ENCODE results near the gene AQP11.
"Not testable (repeated sequence)": the region's sequence is repeated elsewhere in the genome, so short reads cannot be mapped to it uniquely, and the experiment has no call there.

AQP11 gene

DNA sequence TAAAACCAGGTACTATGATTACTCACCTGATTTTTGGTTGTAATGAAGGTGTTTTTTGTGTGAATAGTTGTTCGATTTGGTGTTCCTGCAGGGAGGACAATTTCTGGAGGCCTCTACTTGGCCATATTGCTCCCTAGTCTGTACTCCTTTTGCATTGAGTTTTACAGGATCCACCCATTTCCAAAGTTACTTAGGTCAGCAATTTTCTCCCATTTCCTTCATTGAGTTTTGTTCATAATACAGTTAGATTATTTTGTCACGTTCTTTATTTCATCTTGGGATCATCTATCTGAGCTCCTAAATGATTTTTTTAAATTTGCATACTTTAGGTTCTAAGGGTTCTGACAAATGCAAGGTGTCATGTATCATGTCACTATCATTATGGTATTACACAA, 20.1 kb upstream of the AQP11 start:
- no CpG with 5 or more reads among the region's 2 CpGs for whole genome bisulfite sequencing (ENCODE audit: insufficient coverage)
- Histone ChIP-seq H3K4me3 (ENCODE audit: control insufficient read depth in 1 of 7, extremely low read depth in 1 of 7, insufficient read depth in 4 of 7, low read depth in 2 of 7, low read length in 6 of 7) (no peak overlapping the region), H3K27me3 (replicated peaks in 2 of 5; ENCODE audit: control insufficient read depth in 4 of 5, insufficient read depth in 5 of 5, low read length in 4 of 5) (no peaks in the 10 kb centered on the region), H3K4me1 (ENCODE audit: control extremely low read depth in 1 of 4, control insufficient read depth in 4 of 4, insufficient read depth in 4 of 4, low read length in 3 of 4) (peaks cover 0 to 2% (median 0%) of the 10 kb centered on the region in 4 experiments), H3K27ac (ENCODE audit: insufficient read depth in 1 of 2, low read depth in 1 of 2, low read length in 2 of 2, poor library complexity in 1 of 2, severe bottlenecking in 2 of 2) (no peak overlapping the region), H3K9me3 (ENCODE audit: control extremely low read depth in 1 of 5, control insufficient read depth in 4 of 5, insufficient read depth in 2 of 5, low read depth in 1 of 5, low read length in 4 of 5) (no peaks in the 10 kb centered on the region), H3K36me3 (ENCODE audit: control insufficient read depth in 4 of 4, insufficient read depth in 4 of 4, low read length in 3 of 4) (no peaks in the 10 kb centered on the region)
- ChIA-PET CTCF (interaction anchor here (1.5 kb wide), 1 partner anchor 21 kb away, joined by 4 read pairs; no protein-coding TSS in a partner anchor), POLR2A (no interaction called here)
- no peak for DNase-seq

DNA sequence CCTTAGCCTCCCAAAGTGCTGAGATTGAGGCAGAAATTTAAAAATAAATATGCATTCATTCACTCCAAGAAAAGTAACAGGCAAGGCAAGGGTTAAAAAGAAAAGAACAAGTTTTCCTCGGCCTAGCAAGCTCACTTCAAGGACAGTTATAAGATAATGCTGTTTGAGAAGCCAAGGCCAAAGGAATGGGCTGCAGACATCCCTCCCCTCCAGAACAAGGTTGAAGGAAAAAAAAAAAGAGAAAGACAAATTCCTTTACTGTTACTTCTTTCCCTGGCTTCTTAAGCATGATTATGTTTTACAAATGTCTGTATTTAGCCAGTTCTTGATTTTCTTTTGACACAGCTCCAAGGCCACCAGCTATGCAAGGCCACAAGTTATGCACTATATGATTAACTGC, 18.9 kb upstream of the AQP11 start:
- POLR2A ChIA-PET; H3K4me1 ChIP-seq (ENCODE audit: control extremely low read depth in 1 of 4, control insufficient read depth in 4 of 4, insufficient read depth in 4 of 4, low read length in 3 of 4); H3K27me3 ChIP-seq (replicated peaks in 2 of 5; ENCODE audit: control insufficient read depth in 4 of 5, insufficient read depth in 5 of 5, low read length in 4 of 5); H3K36me3 ChIP-seq (ENCODE audit: control insufficient read depth in 4 of 4, insufficient read depth in 4 of 4, low read length in 3 of 4); H3K4me3 ChIP-seq (ENCODE audit: control insufficient read depth in 1 of 7, extremely low read depth in 1 of 7, insufficient read depth in 4 of 7, low read depth in 2 of 7, low read length in 6 of 7); H3K9me3 ChIP-seq (ENCODE audit: control extremely low read depth in 1 of 5, control insufficient read depth in 4 of 5, insufficient read depth in 2 of 5, low read depth in 1 of 5, low read length in 4 of 5); DNase-seq; H3K27ac ChIP-seq (ENCODE audit: insufficient read depth in 1 of 2, low read depth in 1 of 2, low read length in 2 of 2, poor library complexity in 1 of 2, severe bottlenecking in 2 of 2): not testable (repeated sequence)
- CTCF ChIA-PET, result interaction anchor here (0.9 kb wide), 1 partner anchor 22 kb away, joined by 3 read pairs; no protein-coding TSS in a partner anchor
- WGBS (ENCODE audit: insufficient coverage), result no CpG with 5 or more reads among the region's 1 CpG

DNA sequence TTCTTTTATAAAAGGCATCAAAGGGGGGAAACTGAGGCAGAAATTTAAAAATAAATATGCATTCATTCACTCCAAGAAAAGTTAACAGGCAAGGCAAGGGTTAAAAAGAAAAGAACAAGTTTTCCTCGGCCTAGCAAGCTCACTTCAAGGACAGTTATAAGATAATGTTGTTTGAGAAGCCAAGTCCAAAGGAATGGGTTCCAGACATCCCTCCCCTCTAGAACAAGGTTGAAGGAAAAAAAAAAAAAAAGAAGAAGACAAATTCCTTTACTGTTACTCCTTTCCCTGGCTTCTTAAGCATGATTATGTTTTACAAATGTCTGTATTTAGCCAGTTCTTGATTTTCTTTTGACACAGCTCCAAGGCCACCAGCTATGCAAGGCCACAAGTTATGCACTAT, 14.3 kb upstream of the AQP11 start:
- H3K4me3 ChIP-seq (ENCODE audit: control insufficient read depth in 1 of 7, extremely low read depth in 1 of 7, insufficient read depth in 4 of 7, low read depth in 2 of 7, low read length in 6 of 7); H3K27ac ChIP-seq (ENCODE audit: insufficient read depth in 1 of 2, low read depth in 1 of 2, low read length in 2 of 2, poor library complexity in 1 of 2, severe bottlenecking in 2 of 2); H3K36me3 ChIP-seq (ENCODE audit: control insufficient read depth in 4 of 4, insufficient read depth in 4 of 4, low read length in 3 of 4); POLR2A ChIA-PET; H3K9me3 ChIP-seq (ENCODE audit: control extremely low read depth in 1 of 5, control insufficient read depth in 4 of 5, insufficient read depth in 2 of 5, low read depth in 1 of 5, low read length in 4 of 5); H3K4me1 ChIP-seq (ENCODE audit: control extremely low read depth in 1 of 4, control insufficient read depth in 4 of 4, insufficient read depth in 4 of 4, low read length in 3 of 4); DNase-seq; H3K27me3 ChIP-seq (replicated peaks in 2 of 5; ENCODE audit: control insufficient read depth in 4 of 5, insufficient read depth in 5 of 5, low read length in 4 of 5): not testable (repeated sequence)
- CTCF ChIA-PET, result interaction anchor here (1.0 to 1.2 kb wide), 2 partner anchors 9 to 27 kb away, joined by 3 to 4 read pairs; no protein-coding TSS in a partner anchor
- no CpG with 5 or more reads among the region's 1 CpG for WGBS (ENCODE audit: insufficient coverage)

DNA sequence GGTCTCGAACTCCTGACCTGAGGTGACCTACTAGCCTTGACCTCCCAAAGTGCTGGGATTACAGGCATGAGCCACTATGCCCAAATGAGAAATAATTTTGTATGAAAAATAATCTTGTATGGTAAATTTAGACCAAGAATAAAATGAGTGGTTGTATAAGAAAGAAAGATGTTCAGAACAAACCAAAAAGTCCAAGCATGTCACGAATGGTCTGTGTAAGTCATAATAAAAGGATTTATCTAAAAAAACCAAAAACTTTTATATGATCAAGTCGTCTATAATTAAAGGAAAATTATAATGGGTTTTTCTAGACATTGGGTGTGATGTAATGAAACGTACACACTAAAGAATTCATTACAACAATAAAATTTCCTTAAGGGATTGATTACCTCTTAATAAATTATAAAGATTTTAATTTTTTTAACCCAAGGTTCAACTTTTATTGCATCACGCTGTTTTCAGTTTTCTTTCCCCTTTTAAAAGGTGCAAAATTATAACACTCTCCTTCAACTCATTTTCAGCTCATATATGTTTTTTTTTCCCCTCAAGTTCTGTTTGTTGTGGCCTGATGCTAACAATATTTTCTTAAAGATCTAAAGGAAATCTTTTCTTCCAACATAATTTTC, 8.9 kb upstream of the AQP11 start:
- H3K27ac ChIP-seq (ENCODE audit: insufficient read depth in 1 of 2, low read depth in 1 of 2, low read length in 2 of 2, poor library complexity in 1 of 2, severe bottlenecking in 2 of 2), result no peak overlapping the region
- WGBS (ENCODE audit: insufficient coverage), result 83% methylated on average over 2 of the region's 5 CpGs
- ChIA-PET POLR2A (no interaction called here), CTCF (no interaction called here)
- H3K4me1 ChIP-seq (ENCODE audit: control extremely low read depth in 1 of 4, control insufficient read depth in 4 of 4, insufficient read depth in 4 of 4, low read length in 3 of 4), result no peaks in the 10 kb centered on the region
- H3K4me3 ChIP-seq (ENCODE audit: control insufficient read depth in 1 of 7, extremely low read depth in 1 of 7, insufficient read depth in 4 of 7, low read depth in 2 of 7, low read length in 6 of 7), result no peak overlapping the region
- no peaks in the 10 kb centered on the region for H3K36me3 ChIP-seq (ENCODE audit: control insufficient read depth in 4 of 4, insufficient read depth in 4 of 4, low read length in 3 of 4)
- no peaks in the 10 kb centered on the region for H3K27me3 ChIP-seq (replicated peaks in 2 of 5; ENCODE audit: control insufficient read depth in 4 of 5, insufficient read depth in 5 of 5, low read length in 4 of 5)
- peak in 2 of 3 donors; percentile 59 to 65 for DNase-seq
- peaks cover 0 to 17% (median 7%) of the 10 kb centered on the region in 5 experiments for H3K9me3 ChIP-seq (ENCODE audit: control extremely low read depth in 1 of 5, control insufficient read depth in 4 of 5, insufficient read depth in 2 of 5, low read depth in 1 of 5, low read length in 4 of 5)

DNA sequence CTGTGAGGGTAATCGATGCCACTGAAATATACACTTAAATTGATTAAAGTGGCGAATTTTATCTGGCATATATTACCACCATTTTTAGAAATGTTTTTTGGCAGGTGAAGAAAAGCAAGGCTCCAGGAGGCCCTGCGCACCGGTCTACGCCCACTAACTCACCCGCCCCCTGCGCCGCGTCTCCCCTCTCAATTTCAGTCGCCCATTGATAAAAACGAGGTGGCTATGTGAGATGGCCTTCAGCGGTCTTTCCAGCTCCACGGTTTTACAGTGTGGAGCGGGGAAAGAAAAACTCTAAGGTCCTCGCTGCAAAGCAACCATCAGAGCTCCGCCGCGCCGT, 602 bp upstream of the AQP11 start:
- 0% methylated on average over 11 of the region's 19 CpGs for WGBS (ENCODE audit: insufficient coverage)

DNA sequence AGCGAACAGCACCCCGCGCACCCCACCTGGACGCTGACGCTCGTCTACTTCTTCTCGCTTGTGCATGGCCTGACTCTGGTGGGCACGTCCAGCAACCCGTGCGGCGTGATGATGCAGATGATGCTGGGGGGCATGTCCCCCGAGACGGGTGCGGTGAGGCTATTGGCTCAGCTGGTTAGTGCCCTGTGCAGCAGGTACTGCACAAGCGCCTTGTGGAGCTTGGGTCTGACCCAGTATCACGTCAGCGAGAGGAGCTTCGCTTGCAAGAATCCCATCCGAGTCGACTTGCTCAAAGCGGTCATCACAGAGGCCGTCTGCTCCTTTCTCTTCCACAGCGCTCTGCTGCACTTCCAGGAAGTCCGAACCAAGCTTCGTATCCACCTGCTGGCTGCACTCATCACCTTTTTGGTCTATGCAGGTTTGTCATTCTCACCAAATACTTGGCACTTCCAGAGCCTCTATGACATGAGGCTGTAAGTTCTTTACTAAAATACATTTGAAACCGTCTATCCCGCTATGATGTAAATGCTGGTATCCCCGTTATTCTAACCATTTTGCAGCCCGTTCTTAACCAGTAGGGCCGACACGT, 535 bp downstream of the AQP11 start:
- Histone ChIP-seq H3K4me3 (ENCODE audit: control insufficient read depth in 1 of 7, extremely low read depth in 1 of 7, insufficient read depth in 4 of 7, low read depth in 2 of 7, low read length in 6 of 7) (peak overlapping the region; percentile 44 to 87 (median 71)), H3K9me3 (ENCODE audit: control extremely low read depth in 1 of 5, control insufficient read depth in 4 of 5, insufficient read depth in 2 of 5, low read depth in 1 of 5, low read length in 4 of 5) (no peaks in the 10 kb centered on the region), H3K27ac (ENCODE audit: insufficient read depth in 1 of 2, low read depth in 1 of 2, low read length in 2 of 2, poor library complexity in 1 of 2, severe bottlenecking in 2 of 2) (no peak overlapping the region), H3K4me1 (ENCODE audit: control extremely low read depth in 1 of 4, control insufficient read depth in 4 of 4, insufficient read depth in 4 of 4, low read length in 3 of 4) (peaks cover 0 to 18% (median 15%) of the 10 kb centered on the region in 4 experiments), H3K27me3 (replicated peaks in 2 of 5; ENCODE audit: control insufficient read depth in 4 of 5, insufficient read depth in 5 of 5, low read length in 4 of 5) (no peaks in the 10 kb centered on the region), H3K36me3 (ENCODE audit: control insufficient read depth in 4 of 4, insufficient read depth in 4 of 4, low read length in 3 of 4) (no peaks in the 10 kb centered on the region)
- ChIA-PET POLR2A (interaction anchor here (0.6 kb wide), 1 partner anchor 23 kb away, joined by 4 read pairs; no protein-coding TSS in a partner anchor), CTCF (no interaction called here)
- DNase-seq, result peak; percentile 6 to 35 (median 24)
- WGBS (ENCODE audit: insufficient coverage), result 11% methylated on average over 29 of the region's 31 CpGs

More for the DNA sequence above, 602 bp upstream of the AQP11 start:
- H3K4me3 ChIP-seq (ENCODE audit: control insufficient read depth in 1 of 7, extremely low read depth in 1 of 7, insufficient read depth in 4 of 7, low read depth in 2 of 7, low read length in 6 of 7), result peak overlapping the region; percentile 44 to 87 (median 71)
- H3K27ac ChIP-seq (ENCODE audit: insufficient read depth in 1 of 2, low read depth in 1 of 2, low read length in 2 of 2, poor library complexity in 1 of 2, severe bottlenecking in 2 of 2), result no peak overlapping the region
- H3K4me1 ChIP-seq (ENCODE audit: control extremely low read depth in 1 of 4, control insufficient read depth in 4 of 4, insufficient read depth in 4 of 4, low read length in 3 of 4), result peaks cover 0 to 18% (median 15%) of the 10 kb centered on the region in 4 experiments
- no peaks in the 10 kb centered on the region for H3K9me3 ChIP-seq (ENCODE audit: control extremely low read depth in 1 of 5, control insufficient read depth in 4 of 5, insufficient read depth in 2 of 5, low read depth in 1 of 5, low read length in 4 of 5)
- DNase-seq, result no peak
- H3K27me3 ChIP-seq (replicated peaks in 2 of 5; ENCODE audit: control insufficient read depth in 4 of 5, insufficient read depth in 5 of 5, low read length in 4 of 5), result no peaks in the 10 kb centered on the region
- no peaks in the 10 kb centered on the region for H3K36me3 ChIP-seq (ENCODE audit: control insufficient read depth in 4 of 4, insufficient read depth in 4 of 4, low read length in 3 of 4)
- CTCF ChIA-PET, result no interaction called here
- POLR2A ChIA-PET, result no interaction called here

DNA sequence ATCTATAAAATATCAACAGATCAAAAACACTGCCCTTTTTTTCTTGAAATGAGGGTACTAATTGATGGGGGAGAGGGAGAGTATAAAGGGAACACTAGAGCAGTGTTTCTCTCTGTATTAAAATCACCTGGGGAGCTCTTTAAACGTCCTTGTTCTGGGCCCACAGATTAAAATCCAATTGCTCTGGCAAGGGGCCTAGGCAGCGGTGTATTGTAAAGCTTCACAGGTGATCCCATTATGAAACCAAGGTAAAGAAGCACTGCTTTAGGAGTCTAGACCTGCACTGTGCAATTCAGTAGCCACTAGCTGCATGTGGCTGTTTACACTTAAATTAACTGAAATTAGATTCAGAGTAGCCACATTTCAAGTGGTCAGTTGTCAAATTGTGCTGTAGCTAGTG, 3.0 kb downstream of the AQP11 start:
- Histone ChIP-seq H3K9me3 (ENCODE audit: control extremely low read depth in 1 of 5, control insufficient read depth in 4 of 5, insufficient read depth in 2 of 5, low read depth in 1 of 5, low read length in 4 of 5) (no peaks in the 10 kb centered on the region), H3K27me3 (replicated peaks in 2 of 5; ENCODE audit: control insufficient read depth in 4 of 5, insufficient read depth in 5 of 5, low read length in 4 of 5) (no peaks in the 10 kb centered on the region), H3K27ac (ENCODE audit: insufficient read depth in 1 of 2, low read depth in 1 of 2, low read length in 2 of 2, poor library complexity in 1 of 2, severe bottlenecking in 2 of 2) (no peak overlapping the region), H3K4me3 (ENCODE audit: control insufficient read depth in 1 of 7, extremely low read depth in 1 of 7, insufficient read depth in 4 of 7, low read depth in 2 of 7, low read length in 6 of 7) (no peak overlapping the region), H3K4me1 (ENCODE audit: control extremely low read depth in 1 of 4, control insufficient read depth in 4 of 4, insufficient read depth in 4 of 4, low read length in 3 of 4) (peaks cover 0 to 18% (median 15%) of the 10 kb centered on the region in 4 experiments), H3K36me3 (ENCODE audit: control insufficient read depth in 4 of 4, insufficient read depth in 4 of 4, low read length in 3 of 4) (no peaks in the 10 kb centered on the region)
- CTCF ChIA-PET, result interaction anchor here (0.8 kb wide), 1 partner anchor 402 kb away, joined by 3 read pairs; no protein-coding TSS in a partner anchor
- no peak for DNase-seq
- POLR2A ChIA-PET, result no interaction called here
- WGBS (ENCODE audit: insufficient coverage), result 93% methylated on average over 2 of the region's 2 CpGs

All from common myeloid progenitor, CD34-positive (primary cell).